ENCODE results near the gene SLC2A6.

Gene SLC2A6

GRCh38 chr9:133495327-133496293, 16.7 kb upstream of the SLC2A6 start:
- TF ChIP-seq CTCF (IDR thresholded peaks at IDR 0.05; ENCODE audit: low read depth, low read length, missing control alignments) = no peak
- in situ Hi-C loops (cut with HindIII; ENCODE audit: low sequenced_read_pairs) = no loop called here
- H3K4me3 ChIP-seq (ENCODE audit: low read depth, low read length) = no peak overlapping the region
- no peak for DNase-seq (ENCODE audit: low read depth)

- no peak for TF ChIP-seq CTCF (IDR thresholded peaks at IDR 0.05; ENCODE audit: low read depth, low read length, missing control alignments)
- H3K4me3 ChIP-seq (ENCODE audit: low read depth, low read length) = no peak overlapping the region
- DNase-seq (ENCODE audit: low read depth) = no peak
- in situ Hi-C loops (cut with HindIII; ENCODE audit: low sequenced_read_pairs) = no loop called here
These were observed 15.9 kb upstream of the SLC2A6 start for GRCh38 chr9:133494636-133495326.

GRCh38 chr9:133493845-133494540, 15.1 kb upstream of the SLC2A6 start:
- DNase-seq (ENCODE audit: low read depth) = no peak
- H3K4me3 ChIP-seq (ENCODE audit: low read depth, low read length) = no peak overlapping the region
- in situ Hi-C loops (cut with HindIII; ENCODE audit: low sequenced_read_pairs) = no loop called here
- TF ChIP-seq CTCF (IDR thresholded peaks at IDR 0.05; ENCODE audit: low read depth, low read length, missing control alignments) = no peak

- in situ Hi-C loops (cut with HindIII; ENCODE audit: low sequenced_read_pairs) = no loop called here
- DNase-seq (ENCODE audit: low read depth) = no peak
- H3K4me3 ChIP-seq (ENCODE audit: low read depth, low read length) = no peak overlapping the region
- no peak for TF ChIP-seq CTCF (IDR thresholded peaks at IDR 0.05; ENCODE audit: low read depth, low read length, missing control alignments)
These were observed 14.5 kb upstream of the SLC2A6 start for GRCh38 chr9:133493428-133493827.

- no peak for DNase-seq (ENCODE audit: low read depth)
These were observed 13.4 kb upstream of the SLC2A6 start for GRCh38 chr9:133492061-133493021.

More at GRCh38 chr9:133492061-133493021, 13.4 kb upstream of the SLC2A6 start:
- in situ Hi-C loops (cut with HindIII; ENCODE audit: low sequenced_read_pairs) = no loop called here
- TF ChIP-seq CTCF (IDR thresholded peaks at IDR 0.05; ENCODE audit: low read depth, low read length, missing control alignments) = no peak
- H3K4me3 ChIP-seq (ENCODE audit: low read depth, low read length) = no peak overlapping the region

Measured in astrocyte of the cerebellum (primary cell).